ENCODE measurements around the gene CAGE1. TPM values are rescaled to one million over a fixed set of nuclear protein-coding genes. Genes with fewer than 3 reads are reported as not detected.
A peak's percentile ranks its signal among the peaks of the same experiment; 100 is the strongest.
"Not testable (repeated sequence)": the region's sequence is repeated elsewhere in the genome, so short reads cannot be mapped to it uniquely, and the experiment has no call there.

The CAGE1 gene
- total and polyA plus RNA-seq, 4 donors = not detected

DNA sequence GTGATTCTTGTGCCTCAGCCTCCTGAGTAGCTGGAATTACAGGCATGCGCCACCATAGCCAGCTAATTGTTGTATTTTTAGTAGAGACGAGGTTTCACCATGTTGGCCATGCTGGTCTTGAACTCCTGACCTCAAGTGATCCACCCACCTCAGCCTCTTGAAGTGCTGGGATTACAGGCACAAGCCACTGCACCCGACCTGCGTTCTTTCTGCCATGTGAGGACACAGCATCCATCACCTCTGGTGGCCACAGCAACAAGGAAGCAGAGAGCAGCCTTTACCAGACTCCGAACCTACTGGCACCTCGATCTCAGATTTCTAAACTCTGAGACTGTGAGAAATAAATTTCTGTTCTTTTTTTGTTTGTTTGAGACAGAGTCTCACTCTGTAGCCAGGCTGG is 67.7 kb downstream of the CAGE1 start:
- H3K27ac ChIP-seq (ENCODE audit: low read depth in 1 of 2, low read length in 2 of 2); H3K9me3 ChIP-seq (ENCODE audit: control insufficient read depth, low read length); DNase-seq; H3K36me3 ChIP-seq (ENCODE audit: control insufficient read depth in 1 of 2, insufficient read depth in 2 of 2, low read length in 1 of 2); intact Hi-C loops (cut with DNase I); H3K4me3 ChIP-seq (ENCODE audit: low read length in 2 of 2); H3K4me1 ChIP-seq (ENCODE audit: control insufficient read depth in 1 of 2, insufficient read depth in 2 of 2, low read length in 2 of 2); ATAC-seq (ENCODE audit: low FRiP score); H3K27me3 ChIP-seq (ENCODE audit: control insufficient read depth in 1 of 2, insufficient read depth in 2 of 2, low read length in 1 of 2): not testable (repeated sequence)
- WGBS, 2 donors = 75 to 79% methylated on average over 6 of the region's 6 CpGs

GRCh38 chr6:7319406-7319805 is 70.1 kb downstream of the CAGE1 start:
- intact Hi-C loops (cut with DNase I) = loop anchor here in 1 of 2 donors (10.0 kb wide), 1 partner anchor 745 kb away; the partner anchor contains the start of gene BLOC1S5
- ATAC-seq (ENCODE audit: low FRiP score); H3K4me1 ChIP-seq (ENCODE audit: control insufficient read depth in 1 of 2, insufficient read depth in 2 of 2, low read length in 2 of 2); H3K27ac ChIP-seq (ENCODE audit: low read depth in 1 of 2, low read length in 2 of 2); H3K36me3 ChIP-seq (ENCODE audit: control insufficient read depth in 1 of 2, insufficient read depth in 2 of 2, low read length in 1 of 2); H3K4me3 ChIP-seq (ENCODE audit: low read length in 2 of 2); DNase-seq; H3K27me3 ChIP-seq (ENCODE audit: control insufficient read depth in 1 of 2, insufficient read depth in 2 of 2, low read length in 1 of 2); H3K9me3 ChIP-seq (ENCODE audit: control insufficient read depth, low read length): not testable (repeated sequence)
- WGBS, 2 donors = 92 to 95% methylated on average over 2 of the region's 2 CpGs

- WGBS, 2 donors = 88 to 89% methylated on average over 9 of the region's 9 CpGs
- Histone ChIP-seq H3K4me3 (ENCODE audit: low read length in 2 of 2) (no peak overlapping the region), H3K9me3 (ENCODE audit: control insufficient read depth, low read length) (no peaks in the 10 kb centered on the region), H3K4me1 (ENCODE audit: control insufficient read depth in 1 of 2, insufficient read depth in 2 of 2, low read length in 2 of 2) (no peaks in the 10 kb centered on the region), H3K36me3 (ENCODE audit: control insufficient read depth in 1 of 2, insufficient read depth in 2 of 2, low read length in 1 of 2) (no peaks in the 10 kb centered on the region), H3K27ac (ENCODE audit: low read depth in 1 of 2, low read length in 2 of 2) (no peak overlapping the region), H3K27me3 (ENCODE audit: control insufficient read depth in 1 of 2, insufficient read depth in 2 of 2, low read length in 1 of 2) (no peaks in the 10 kb centered on the region)
- ATAC-seq (ENCODE audit: low FRiP score) = no peak
- DNase-seq = no peak
- intact Hi-C loops (cut with DNase I) = loop anchor here in 1 of 2 donors (10.0 kb wide), 1 partner anchor 747 kb away; the partner anchor contains the start of gene BLOC1S5
These were observed 72.0 kb downstream of the CAGE1 start for GRCh38 chr6:7317538-7317937.

DNA sequence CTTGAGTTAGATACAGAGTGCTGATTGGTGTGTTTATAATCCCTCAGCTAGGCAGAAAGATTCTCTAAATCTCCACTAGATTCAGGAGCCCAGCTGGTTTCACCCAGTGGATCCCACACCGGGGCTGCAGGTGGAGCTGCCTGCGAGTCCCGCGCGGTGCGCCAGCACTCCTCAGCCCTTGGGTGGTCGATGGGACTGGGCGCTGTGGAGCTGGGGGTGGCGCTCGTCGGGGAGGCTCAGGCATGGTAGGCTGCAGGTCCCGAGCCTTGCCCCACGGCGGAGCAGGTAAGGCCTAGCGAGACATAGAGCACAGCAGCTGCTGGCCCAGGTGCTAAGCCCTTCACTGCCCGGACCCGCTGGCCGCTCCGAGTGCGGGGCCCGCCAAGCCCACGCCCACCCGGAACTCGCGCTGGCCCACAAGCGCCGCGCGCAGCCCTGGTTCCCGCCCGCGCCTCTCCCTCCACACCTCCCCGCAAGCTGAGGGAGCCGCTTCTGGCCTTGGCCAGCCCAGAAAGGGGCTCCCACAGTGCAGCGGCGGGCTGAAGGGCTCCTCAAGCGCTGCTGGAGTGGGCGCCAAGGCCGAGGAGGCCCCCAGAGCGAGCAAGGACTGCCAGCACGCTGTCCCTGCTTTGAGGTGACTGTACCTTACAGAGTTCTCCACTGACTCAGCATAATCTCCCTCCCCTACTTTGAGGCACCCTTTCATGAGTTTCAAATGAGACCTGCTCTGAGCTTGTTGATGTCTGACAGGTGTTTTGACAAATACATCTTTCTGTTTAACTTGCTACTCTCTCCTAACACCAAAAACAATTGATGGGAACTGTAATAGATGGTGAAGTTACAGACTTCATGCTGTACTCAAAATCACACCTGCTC is 72.6 kb downstream of the CAGE1 start:
- ATAC-seq (ENCODE audit: low FRiP score) (no peak), DNase-seq (no peak)
- Histone ChIP-seq H3K27me3 (ENCODE audit: control insufficient read depth in 1 of 2, insufficient read depth in 2 of 2, low read length in 1 of 2) (no peaks in the 10 kb centered on the region), H3K4me3 (ENCODE audit: low read length in 2 of 2) (no peak overlapping the region), H3K9me3 (ENCODE audit: control insufficient read depth, low read length) (no peaks in the 10 kb centered on the region), H3K36me3 (ENCODE audit: control insufficient read depth in 1 of 2, insufficient read depth in 2 of 2, low read length in 1 of 2) (no peaks in the 10 kb centered on the region), H3K27ac (ENCODE audit: low read depth in 1 of 2, low read length in 2 of 2) (no peak overlapping the region), H3K4me1 (ENCODE audit: control insufficient read depth in 1 of 2, insufficient read depth in 2 of 2, low read length in 2 of 2) (no peaks in the 10 kb centered on the region)
- 95 to 96% methylated on average over 20 to 41 of the region's 41 CpGs for WGBS, 2 donors
- intact Hi-C loops (cut with DNase I) = loop anchor here in 1 of 2 donors (10.0 kb wide), 1 partner anchor 748 kb away; the partner anchor contains the start of gene BLOC1S5

DNA sequence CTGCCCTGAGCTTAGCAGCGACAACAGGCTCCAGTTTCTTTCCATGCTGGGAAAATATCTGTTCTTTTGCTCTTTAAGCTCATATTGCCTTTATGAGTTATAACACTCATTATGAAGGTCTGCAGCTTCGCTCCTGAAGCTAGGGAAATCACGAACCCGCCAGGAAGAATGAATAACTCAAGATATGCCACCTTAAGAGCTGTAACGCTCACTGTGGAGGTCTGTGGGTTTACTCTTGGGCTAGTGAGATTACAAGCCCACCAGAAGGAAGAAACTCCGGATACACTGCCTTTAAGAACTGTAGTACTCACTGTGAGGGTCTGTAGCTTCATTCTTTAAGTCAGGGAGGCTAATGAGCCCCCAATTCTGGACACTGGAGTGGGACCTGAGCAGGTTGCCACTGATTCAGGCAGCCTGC is 73.6 kb downstream of the CAGE1 start:
- DNase-seq (no peak), ATAC-seq (ENCODE audit: low FRiP score) (no peak)
- H3K27me3 ChIP-seq (ENCODE audit: control insufficient read depth in 1 of 2, insufficient read depth in 2 of 2, low read length in 1 of 2) = no peaks in the 10 kb centered on the region
- intact Hi-C loops (cut with DNase I) = loop anchor here in 1 of 2 donors (10.0 kb wide), 1 partner anchor 749 kb away; the partner anchor contains the start of gene BLOC1S5
- no peaks in the 10 kb centered on the region for H3K36me3 ChIP-seq (ENCODE audit: control insufficient read depth in 1 of 2, insufficient read depth in 2 of 2, low read length in 1 of 2)
- WGBS, 2 donors = 80 to 83% methylated on average over 6 of the region's 6 CpGs
- H3K4me1 ChIP-seq (ENCODE audit: control insufficient read depth in 1 of 2, insufficient read depth in 2 of 2, low read length in 2 of 2) = no peaks in the 10 kb centered on the region
- H3K9me3 ChIP-seq (ENCODE audit: control insufficient read depth, low read length) = no peaks in the 10 kb centered on the region
- no peak overlapping the region for H3K4me3 ChIP-seq (ENCODE audit: low read length in 2 of 2)
- no peak overlapping the region for H3K27ac ChIP-seq (ENCODE audit: low read depth in 1 of 2, low read length in 2 of 2)

- H3K27me3 ChIP-seq (ENCODE audit: control insufficient read depth in 1 of 2, insufficient read depth in 2 of 2, low read length in 1 of 2); H3K9me3 ChIP-seq (ENCODE audit: control insufficient read depth, low read length); DNase-seq; ATAC-seq (ENCODE audit: low FRiP score); H3K4me1 ChIP-seq (ENCODE audit: control insufficient read depth in 1 of 2, insufficient read depth in 2 of 2, low read length in 2 of 2); H3K27ac ChIP-seq (ENCODE audit: low read depth in 1 of 2, low read length in 2 of 2); H3K4me3 ChIP-seq (ENCODE audit: low read length in 2 of 2); H3K36me3 ChIP-seq (ENCODE audit: control insufficient read depth in 1 of 2, insufficient read depth in 2 of 2, low read length in 1 of 2): not testable (repeated sequence)
- intact Hi-C loops (cut with DNase I) = loop anchor here in 1 of 2 donors (10.0 kb wide), 1 partner anchor 749 kb away; the partner anchor contains the start of gene BLOC1S5
- WGBS, 2 donors = 87 to 94% methylated on average over 29 to 34 of the region's 34 CpGs
These were observed 74.2 kb downstream of the CAGE1 start for GRCh38 chr6:7315087-7315947.

DNA sequence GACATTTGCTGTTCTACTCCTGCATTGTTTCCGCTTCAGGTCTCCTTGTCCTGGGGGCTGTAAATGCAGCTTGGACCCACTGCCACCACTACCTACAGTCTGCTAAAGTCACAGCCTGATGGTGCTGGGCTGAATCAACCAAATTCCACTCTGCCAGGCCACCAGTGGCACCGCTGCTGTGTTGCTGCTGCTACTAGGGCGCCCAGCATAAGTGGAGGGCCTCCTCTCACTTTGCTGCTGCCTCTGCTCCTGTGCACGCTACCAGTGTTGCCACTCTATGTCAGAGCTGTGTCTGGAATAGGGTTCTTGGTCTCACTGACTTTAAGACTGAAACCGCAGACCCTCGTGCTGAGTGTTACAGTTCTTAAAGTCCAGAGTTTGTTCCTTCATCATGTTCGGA is 75.1 kb downstream of the CAGE1 start:
- H3K36me3 ChIP-seq (ENCODE audit: control insufficient read depth in 1 of 2, insufficient read depth in 2 of 2, low read length in 1 of 2) = no peaks in the 10 kb centered on the region
- no peak overlapping the region for H3K27ac ChIP-seq (ENCODE audit: low read depth in 1 of 2, low read length in 2 of 2)
- no peak for ATAC-seq (ENCODE audit: low FRiP score)
- 95 to 97% methylated on average over 7 of the region's 7 CpGs for whole genome bisulfite sequencing, 2 donors
- no peak overlapping the region for H3K4me3 ChIP-seq (ENCODE audit: low read length in 2 of 2)
- intact Hi-C loops (cut with DNase I) = loop anchor here (5.0 to 10.0 kb wide), 3 partner anchors 73 to 750 kb away; partner anchors contain the start of genes BLOC1S5 (in 1 of the 2), CAGE1 (in 1 of the 2), RIOK1 (in 1 of the 2) and SNRNP48 (in 1 of the 2)
- H3K27me3 ChIP-seq (ENCODE audit: control insufficient read depth in 1 of 2, insufficient read depth in 2 of 2, low read length in 1 of 2) = no peaks in the 10 kb centered on the region
- peaks cover 0 to under 1% of the 10 kb centered on the region in 2 donors for H3K4me1 ChIP-seq (ENCODE audit: control insufficient read depth in 1 of 2, insufficient read depth in 2 of 2, low read length in 2 of 2)
- no peak for DNase-seq
- no peaks in the 10 kb centered on the region for H3K9me3 ChIP-seq (ENCODE audit: control insufficient read depth, low read length)

DNA sequence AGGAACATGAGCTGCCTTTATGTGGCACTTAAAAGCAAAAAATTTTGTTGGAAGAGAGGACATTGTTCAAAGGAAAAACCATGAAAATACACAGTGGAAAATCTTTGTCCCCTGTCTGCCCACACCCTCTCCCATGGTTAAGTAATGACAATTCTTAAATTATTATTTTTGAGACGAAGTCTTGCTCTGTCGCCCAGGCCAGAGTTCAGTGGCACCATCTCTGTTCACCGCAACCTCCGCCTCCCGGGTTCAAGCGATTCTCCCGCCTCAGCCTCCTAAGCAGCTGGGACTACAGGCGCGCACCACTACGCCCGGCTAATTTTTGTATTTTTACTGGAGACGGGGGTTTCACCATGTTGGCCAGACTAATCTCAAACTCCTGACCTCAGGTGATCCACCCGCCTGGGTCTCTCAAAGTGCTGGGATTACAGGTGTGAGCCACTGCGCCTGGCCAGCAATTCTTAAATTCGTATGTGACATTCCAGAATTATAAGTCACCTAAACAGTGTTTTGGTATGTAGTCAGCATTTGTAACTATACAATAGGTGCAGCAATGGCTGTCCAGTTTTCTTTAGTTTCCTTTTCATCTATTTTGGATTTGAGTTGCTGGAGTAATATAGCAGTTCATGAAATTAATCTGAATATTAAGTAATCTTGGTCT is 75.9 kb downstream of the CAGE1 start:
- intact Hi-C loops (cut with DNase I) = loop anchor here (1.0 to 10.0 kb wide), 4 partner anchors 74 to 751 kb away; partner anchors contain the start of genes CAGE1 (in 2 of the 2), RIOK1 (in 2 of the 2), BLOC1S5 (in 1 of the 2) and SNRNP48 (in 1 of the 2)
- ATAC-seq (ENCODE audit: low FRiP score) (no peak), DNase-seq (no peak)
- Histone ChIP-seq H3K27me3 (ENCODE audit: control insufficient read depth in 1 of 2, insufficient read depth in 2 of 2, low read length in 1 of 2) (no peaks in the 10 kb centered on the region), H3K36me3 (ENCODE audit: control insufficient read depth in 1 of 2, insufficient read depth in 2 of 2, low read length in 1 of 2) (peaks cover 0 to 2% of the 10 kb centered on the region in 2 donors), H3K4me1 (ENCODE audit: control insufficient read depth in 1 of 2, insufficient read depth in 2 of 2, low read length in 2 of 2) (peaks cover 0 to 1% of the 10 kb centered on the region in 2 donors), H3K27ac (ENCODE audit: low read depth in 1 of 2, low read length in 2 of 2) (peak overlapping the region in 1 of 2 donors; percentile 41), H3K9me3 (ENCODE audit: control insufficient read depth, low read length) (no peaks in the 10 kb centered on the region), H3K4me3 (ENCODE audit: low read length in 2 of 2) (peak overlapping the region; percentile 19 to 38)
- WGBS, 2 donors = 82 to 84% methylated on average over 15 of the region's 15 CpGs
